ENCODE results near the gene CDH23. TPM values are rescaled to one million over a fixed set of nuclear protein-coding genes. Genes with fewer than 3 reads are reported as not detected.
"Not testable (repeated sequence)": the region's sequence is repeated elsewhere in the genome, so short reads cannot be mapped to it uniquely, and the experiment has no call there.

Gene CDH23
- polyA plus RNA-seq, 1 donor, result 4.2 TPM

GRCh38 chr10:71584902-71585563 is 188.3 kb downstream of the CDH23 start:
- no peak for DNase-seq

GRCh38 chr10:71585564-71586290 is 189.0 kb downstream of the CDH23 start:
- no peak for DNase-seq

GRCh38 chr10:71587941-71588573 is 191.3 kb downstream of the CDH23 start:
- no peak for DNase-seq

- no peak for DNase-seq
Measured at GRCh38 chr10:71588685-71589084, 192.0 kb downstream of the CDH23 start.

- no peak for DNase-seq
Measured at GRCh38 chr10:71589617-71590551, 193.2 kb downstream of the CDH23 start.

GRCh38 chr10:71590781-71591350 is 194.1 kb downstream of the CDH23 start:
- no peak for DNase-seq

GRCh38 chr10:71594934-71595571 is 198.3 kb downstream of the CDH23 start:
- no peak for DNase-seq

- no peak for DNase-seq
Measured at GRCh38 chr10:71595649-71596048, 198.9 kb downstream of the CDH23 start.

- no peak for DNase-seq
Measured at GRCh38 chr10:71596127-71596526, 199.4 kb downstream of the CDH23 start.

GRCh38 chr10:71596759-71597158 is 200.0 kb downstream of the CDH23 start:
- no peak for DNase-seq

GRCh38 chr10:71597821-71598498 is 201.2 kb downstream of the CDH23 start:
- DNase-seq, result peak; percentile 17

GRCh38 chr10:71598621-71599055 is 201.9 kb downstream of the CDH23 start:
- peak; percentile 32 for DNase-seq

- no peak for DNase-seq
Measured at GRCh38 chr10:71599518-71599917, 202.8 kb downstream of the CDH23 start.

- not testable (repeated sequence) for DNase-seq
Measured at GRCh38 chr10:71600242-71600641, 203.5 kb downstream of the CDH23 start.

- DNase-seq, result no peak
Measured at GRCh38 chr10:71600849-71601248, 204.1 kb downstream of the CDH23 start.

GRCh38 chr10:71601273-71601672 is 204.6 kb downstream of the CDH23 start:
- DNase-seq, result no peak

- no peak for DNase-seq
Measured at GRCh38 chr10:71603150-71603549, 206.4 kb downstream of the CDH23 start.

GRCh38 chr10:71603754-71604153 is 207.0 kb downstream of the CDH23 start:
- no peak for DNase-seq

GRCh38 chr10:71604324-71605018 is 207.8 kb downstream of the CDH23 start:
- no peak for DNase-seq

- DNase-seq, result no peak
Measured at GRCh38 chr10:71605263-71605962, 208.7 kb downstream of the CDH23 start.

Data from hindlimb muscle (tissue), 1 donor.